HG02973 (cell line): ENCODE measurements around the gene ALDH1L2.
A peak's percentile ranks its signal among the peaks of the same experiment; 100 is the strongest.
"Not testable (repeated sequence)": the region's sequence is repeated elsewhere in the genome, so short reads cannot be mapped to it uniquely, and the experiment has no call there.

Source experiments
- ATAC-seq: cut with Tn5 transposase; IDR thresholded peaks from one replicate; pipeline ENCODE4 v1.9.1; 2021; ENCODE audit warnings: moderate library complexity; ENCODE audit not compliant: unreplicated experiment

Gene ALDH1L2

GRCh38 chr12:105084251-105085250 is at the start of gene ALDH1L2:
TSS of gene ALDH1L2 (minus strand) at chr12:105084458. CDS start at chr12:105084436, 22 bp downstream.
- peak; percentile 77 for ATAC-seq

GRCh38 chr12:105120551-105120950 is 36.3 kb upstream of the ALDH1L2 start:
- no peak for ATAC-seq

GRCh38 chr12:105116969-105117368 is 32.7 kb upstream of the ALDH1L2 start:
- ATAC-seq, result no peak

GRCh38 chr12:105113094-105113493 is 28.8 kb upstream of the ALDH1L2 start:
- ATAC-seq, result no peak

- no peak for ATAC-seq
Observed at GRCh38 chr12:105110851-105111250, 26.6 kb upstream of the ALDH1L2 start.

GRCh38 chr12:105109465-105110212 is 25.4 kb upstream of the ALDH1L2 start:
- ATAC-seq, result peak; percentile 25

- peak; percentile 85 for ATAC-seq
Observed at GRCh38 chr12:105107494-105108371, 23.5 kb upstream of the ALDH1L2 start, which contains the start of gene WASHC4. TSS of gene WASHC4 (plus strand) at chr12:105107731. CDS start at chr12:105107801, 70 bp downstream.

- ATAC-seq, result peak; percentile 10
Observed at GRCh38 chr12:105107171-105107493, 22.9 kb upstream of the ALDH1L2 start.

GRCh38 chr12:105106621-105107020 is 22.4 kb upstream of the ALDH1L2 start:
- no peak for ATAC-seq

GRCh38 chr12:105104762-105105161 is 20.5 kb upstream of the ALDH1L2 start:
- ATAC-seq, result no peak

- no peak for ATAC-seq
Observed at GRCh38 chr12:105102673-105103072, 18.4 kb upstream of the ALDH1L2 start.

- no peak for ATAC-seq
Observed at GRCh38 chr12:105100998-105101397, 16.7 kb upstream of the ALDH1L2 start.

- no peak for ATAC-seq
Observed at GRCh38 chr12:105100207-105100985, 16.1 kb upstream of the ALDH1L2 start.

GRCh38 chr12:105099356-105099755 is 15.1 kb upstream of the ALDH1L2 start:
- no peak for ATAC-seq

GRCh38 chr12:105095338-105095737 is 11.1 kb upstream of the ALDH1L2 start:
- not testable (repeated sequence) for ATAC-seq

GRCh38 chr12:105092336-105092735 is 8.1 kb upstream of the ALDH1L2 start:
- ATAC-seq, result no peak

- ATAC-seq, result no peak
Observed at GRCh38 chr12:105091476-105092206, 7.4 kb upstream of the ALDH1L2 start.

GRCh38 chr12:105090361-105090760 is 6.1 kb upstream of the ALDH1L2 start:
- ATAC-seq, result no peak

- ATAC-seq, result no peak
Observed at GRCh38 chr12:105089817-105090216, 5.6 kb upstream of the ALDH1L2 start.
